HG02610 (cell line): Measurements from ENCODE around the gene LMOD3.

ENCODE experiments used
- ATAC-seq: cut with Tn5 transposase; IDR thresholded peaks from one replicate; pipeline ENCODE4 v1.9.1; 2021; ENCODE audit warnings: mild to moderate bottlenecking, moderate library complexity; ENCODE audit not compliant: unreplicated experiment

LMOD3 gene

GRCh38 chr3:69126216-69126615 lies 3.8 kb upstream of the LMOD3 start:
- ATAC-seq: no peak

- no peak for ATAC-seq
Measured at GRCh38 chr3:69121950-69122349, 445 bp downstream of the LMOD3 start.

GRCh38 chr3:69121513-69121912 lies 882 bp downstream of the LMOD3 start:
- no peak for ATAC-seq

GRCh38 chr3:69120879-69121464 lies 1.4 kb downstream of the LMOD3 start:
- ATAC-seq: peak; percentile 68

- ATAC-seq: no peak
Measured at GRCh38 chr3:69119681-69120080, 2.7 kb downstream of the LMOD3 start.

- no peak for ATAC-seq
Measured at GRCh38 chr3:69119138-69119537, 3.3 kb downstream of the LMOD3 start.

GRCh38 chr3:69118555-69118954 lies 3.8 kb downstream of the LMOD3 start:
- ATAC-seq: no peak

GRCh38 chr3:69116897-69117296 lies 5.5 kb downstream of the LMOD3 start:
- no peak for ATAC-seq

GRCh38 chr3:69116162-69116561 lies 6.2 kb downstream of the LMOD3 start:
- ATAC-seq: no peak

- no peak for ATAC-seq
Measured at GRCh38 chr3:69115731-69116130, 6.7 kb downstream of the LMOD3 start.

GRCh38 chr3:69113536-69113935 lies 8.9 kb downstream of the LMOD3 start:
- no peak for ATAC-seq

GRCh38 chr3:69110941-69111546 lies 11.4 kb downstream of the LMOD3 start:
- no peak for ATAC-seq

- no peak for ATAC-seq
Measured at GRCh38 chr3:69108811-69109210, 13.6 kb downstream of the LMOD3 start.

- ATAC-seq: no peak
Measured at GRCh38 chr3:69107841-69108240, 14.6 kb downstream of the LMOD3 start.

- no peak for ATAC-seq
Measured at GRCh38 chr3:69105320-69105719, 17.1 kb downstream of the LMOD3 start.

GRCh38 chr3:69104586-69104985 lies 17.8 kb downstream of the LMOD3 start:
- no peak for ATAC-seq

- ATAC-seq: no peak
Measured at GRCh38 chr3:69103123-69103522, 19.3 kb downstream of the LMOD3 start.

GRCh38 chr3:69102384-69102783 lies 20.0 kb downstream of the LMOD3 start:
- ATAC-seq: no peak

GRCh38 chr3:69099576-69099975 lies 22.8 kb downstream of the LMOD3 start:
- no peak for ATAC-seq

GRCh38 chr3:69097407-69098086 lies 24.8 kb downstream of the LMOD3 start:
- no peak for ATAC-seq

- ATAC-seq: no peak
Measured at GRCh38 chr3:69096299-69096698, 26.1 kb downstream of the LMOD3 start.

GRCh38 chr3:69095636-69096035 lies 26.8 kb downstream of the LMOD3 start:
- ATAC-seq: no peak
